ENCODE measurements around the gene TBC1D22A.

- no peak for TF ChIP-seq CTCF (IDR thresholded peaks at IDR 0.05)
- TF ChIP-seq POLR2A (IDR thresholded peaks at IDR 0.05): no peak
These were observed 304.1 kb downstream of the TBC1D22A start for GRCh38 chr22:47066616-47066905.
